ENCODE measurements around the gene CHD1.

CHD1 gene

GRCh38 chr5:98804066-98804465 is 124.7 kb downstream of the CHD1 start:
- no peak for DNase-seq

Measured in NCI-H82 (cell line).